NT2/D1 (cell line): ENCODE results near the gene USP17L30.
A peak's percentile ranks its signal among the peaks of the same experiment; 100 is the strongest.
"Not testable (repeated sequence)": the region's sequence is repeated elsewhere in the genome, so short reads cannot be mapped to it uniquely, and the experiment has no call there.

Source experiments
- DNase-seq: peaks from one replicate; pipeline ENCODE4 v3.0.0-alpha.2; 2011; ENCODE audit warnings: low read depth, low spot score
- H3K27me3 ChIP-seq: 2 replicates; pipeline ENCODE4 v1.6.0; 2011; ENCODE audit warnings: mild to moderate bottlenecking; ENCODE audit not compliant: insufficient read length, insufficient read depth
- H3K36me3 ChIP-seq: 2 replicates; pipeline ENCODE4 v1.6.1; 2011; ENCODE audit warnings: mild to moderate bottlenecking, low read length, mixed read lengths; ENCODE audit not compliant: insufficient read depth, insufficient read length
- H3K4me1 ChIP-seq: 2 replicates; pipeline ENCODE4 v1.5.1; 2011; ENCODE audit not compliant: insufficient read depth, insufficient read length
- H3K4me3 ChIP-seq: 2 replicates; pipeline ENCODE4 v1.5.1; 2011; ENCODE audit warnings: low read depth; ENCODE audit not compliant: insufficient read length
- H3K9ac ChIP-seq: 2 replicates; pipeline ENCODE4 v1.6.0; 2011; ENCODE audit warnings: low read depth; ENCODE audit not compliant: insufficient read length
- H3K9me3 ChIP-seq: 2 replicates; pipeline ENCODE4 v1.5.1; 2011; ENCODE audit warnings: mild to moderate bottlenecking, low read length; ENCODE audit not compliant: insufficient read depth

USP17L30 gene

GRCh38 chr4:9362829-9363228, at the start of gene USP17L30:
Gene USP17L30, plus strand, starts transcription at chr4:9363129. Its CDS starts 0 bp downstream, at chr4:9363129.
- not testable (repeated sequence) for H3K9me3 ChIP-seq, H3K9ac ChIP-seq, H3K36me3 ChIP-seq, H3K4me3 ChIP-seq, DNase-seq, H3K27me3 ChIP-seq, H3K4me1 ChIP-seq

- H3K9me3 ChIP-seq, H3K36me3 ChIP-seq, H3K27me3 ChIP-seq: not testable (repeated sequence)
Observed at GRCh38 chr4:9324191-9324590, 38.7 kb upstream of the USP17L30 start.

GRCh38 chr4:9324865-9325264, 38.1 kb upstream of the USP17L30 start, which contains the start of gene USP17L24:
Gene USP17L24, plus strand, starts transcription at chr4:9325165. Its CDS starts 0 bp downstream, at chr4:9325165.
- H3K4me3 ChIP-seq, H3K27me3 ChIP-seq: not testable (repeated sequence)

More at GRCh38 chr4:9324191-9324590, 38.7 kb upstream of the USP17L30 start:
- DNase-seq, H3K4me1 ChIP-seq, H3K9ac ChIP-seq, H3K4me3 ChIP-seq: not testable (repeated sequence)

GRCh38 chr4:9329611-9330010, 33.3 kb upstream of the USP17L30 start, which contains the start of gene USP17L25:
Gene USP17L25, plus strand, starts transcription at chr4:9329911. Its CDS starts 0 bp downstream, at chr4:9329911.
- not testable (repeated sequence) for H3K27me3 ChIP-seq, H3K9ac ChIP-seq, H3K4me3 ChIP-seq, H3K36me3 ChIP-seq, DNase-seq, H3K9me3 ChIP-seq, H3K4me1 ChIP-seq

More at GRCh38 chr4:9324865-9325264, 38.1 kb upstream of the USP17L30 start, which contains the start of gene USP17L24:
- not testable (repeated sequence) for DNase-seq, H3K9me3 ChIP-seq, H3K9ac ChIP-seq, H3K36me3 ChIP-seq, H3K4me1 ChIP-seq

GRCh38 chr4:9334358-9334757, 28.6 kb upstream of the USP17L30 start, which contains the start of gene USP17L26:
Gene USP17L26, plus strand, starts transcription at chr4:9334658. Its CDS starts 0 bp downstream, at chr4:9334658.
- not testable (repeated sequence) for H3K9me3 ChIP-seq, H3K9ac ChIP-seq, H3K4me3 ChIP-seq, DNase-seq, H3K36me3 ChIP-seq, H3K27me3 ChIP-seq, H3K4me1 ChIP-seq

GRCh38 chr4:9339103-9339502, 23.8 kb upstream of the USP17L30 start, which contains the start of gene USP17L5:
Gene USP17L5, plus strand, starts transcription at chr4:9339403. Its CDS starts 0 bp downstream, at chr4:9339403.
- H3K9me3 ChIP-seq, H3K4me1 ChIP-seq, H3K9ac ChIP-seq, H3K27me3 ChIP-seq, H3K36me3 ChIP-seq, DNase-seq, H3K4me3 ChIP-seq: not testable (repeated sequence)

- H3K9ac ChIP-seq, H3K27me3 ChIP-seq, H3K36me3 ChIP-seq, DNase-seq, H3K4me3 ChIP-seq, H3K9me3 ChIP-seq, H3K4me1 ChIP-seq: not testable (repeated sequence)
Observed at GRCh38 chr4:9343848-9344247, 19.1 kb upstream of the USP17L30 start, which contains the start of gene USP17L27. Gene USP17L27, plus strand, starts transcription at chr4:9344148. Its CDS starts 0 bp downstream, at chr4:9344148.

GRCh38 chr4:9348593-9348992, 14.3 kb upstream of the USP17L30 start, which contains the start of gene USP17L28:
Gene USP17L28, plus strand, starts transcription at chr4:9348893. Its CDS starts 0 bp downstream, at chr4:9348893.
- H3K9ac ChIP-seq, H3K27me3 ChIP-seq, H3K4me3 ChIP-seq, H3K9me3 ChIP-seq, DNase-seq, H3K4me1 ChIP-seq, H3K36me3 ChIP-seq: not testable (repeated sequence)

GRCh38 chr4:9350866-9351265, 12.1 kb upstream of the USP17L30 start:
- not testable (repeated sequence) for H3K27me3 ChIP-seq, H3K4me3 ChIP-seq, H3K4me1 ChIP-seq, H3K9me3 ChIP-seq, DNase-seq, H3K9ac ChIP-seq, H3K36me3 ChIP-seq

- DNase-seq, H3K9ac ChIP-seq, H3K9me3 ChIP-seq, H3K36me3 ChIP-seq, H3K27me3 ChIP-seq, H3K4me3 ChIP-seq, H3K4me1 ChIP-seq: not testable (repeated sequence)
Observed at GRCh38 chr4:9353338-9353737, 9.6 kb upstream of the USP17L30 start, which contains the start of gene USP17L29. Gene USP17L29, plus strand, starts transcription at chr4:9353638. Its CDS starts 0 bp downstream, at chr4:9353638.

GRCh38 chr4:9379881-9380280, 17.0 kb downstream of the USP17L30 start:
- not testable (repeated sequence) for DNase-seq, H3K9ac ChIP-seq, H3K27me3 ChIP-seq, H3K4me3 ChIP-seq, H3K36me3 ChIP-seq, H3K9me3 ChIP-seq, H3K4me1 ChIP-seq

GRCh38 chr4:9381012-9381534, 18.1 kb downstream of the USP17L30 start:
- not testable (repeated sequence) for H3K9me3 ChIP-seq, H3K27me3 ChIP-seq, H3K4me1 ChIP-seq, H3K36me3 ChIP-seq
- peak overlapping the region; percentile 49 for H3K4me3 ChIP-seq
- peak overlapping the region; percentile 72 for H3K9ac ChIP-seq
- DNase-seq, result peak; percentile 9
